NCI-H2227 treated with DMSO at 0.1 percent for 48 hours (cell line): Measurements from ENCODE around the gene KISS1R.

Source experiments
- DNase-seq: peaks from one replicate; lab custom pipeline; 2025; lab: John Stamatoyannopoulos, UW

The KISS1R gene

DNA sequence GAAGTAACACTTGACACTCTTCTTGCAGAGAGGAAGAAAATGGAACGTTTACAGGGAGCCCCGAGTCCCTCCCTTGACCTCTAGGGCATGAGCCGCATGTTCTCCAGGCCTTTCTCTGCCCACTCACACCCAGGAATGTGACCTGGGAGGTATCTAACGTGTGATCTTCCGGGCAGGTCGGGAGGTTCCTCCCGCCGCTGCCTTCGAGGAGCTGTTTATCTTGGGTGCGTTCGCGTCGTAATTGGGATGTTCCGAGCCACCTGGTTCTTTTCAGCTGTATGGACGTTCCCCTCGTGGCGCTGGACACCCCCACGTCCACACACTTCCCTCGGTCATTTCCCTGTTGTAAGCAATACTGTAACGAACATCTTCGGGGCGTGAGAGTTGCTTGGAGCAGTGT, 22.3 kb downstream of the KISS1R start:
- DNase-seq: no peak

DNA sequence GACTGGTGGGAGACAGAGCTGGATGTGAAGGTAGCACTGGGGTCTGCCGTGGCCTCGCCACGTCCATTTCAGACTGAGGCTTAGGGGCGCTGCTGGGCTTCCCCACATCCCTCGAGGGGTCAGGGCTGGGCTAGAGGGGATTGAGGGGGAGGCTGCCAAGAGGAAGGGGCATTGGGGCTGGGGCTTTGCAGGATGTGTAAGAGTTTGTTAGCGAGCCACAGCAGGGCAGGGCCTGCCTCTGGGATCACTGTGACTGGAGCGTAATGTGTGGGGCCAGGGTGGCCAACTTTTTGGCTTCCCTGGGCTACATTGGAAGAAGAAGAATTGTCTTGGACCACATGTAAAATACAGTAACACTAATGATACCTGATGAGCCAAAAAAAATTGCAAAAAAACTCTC, 22.8 kb downstream of the KISS1R start:
- DNase-seq: no peak

DNA sequence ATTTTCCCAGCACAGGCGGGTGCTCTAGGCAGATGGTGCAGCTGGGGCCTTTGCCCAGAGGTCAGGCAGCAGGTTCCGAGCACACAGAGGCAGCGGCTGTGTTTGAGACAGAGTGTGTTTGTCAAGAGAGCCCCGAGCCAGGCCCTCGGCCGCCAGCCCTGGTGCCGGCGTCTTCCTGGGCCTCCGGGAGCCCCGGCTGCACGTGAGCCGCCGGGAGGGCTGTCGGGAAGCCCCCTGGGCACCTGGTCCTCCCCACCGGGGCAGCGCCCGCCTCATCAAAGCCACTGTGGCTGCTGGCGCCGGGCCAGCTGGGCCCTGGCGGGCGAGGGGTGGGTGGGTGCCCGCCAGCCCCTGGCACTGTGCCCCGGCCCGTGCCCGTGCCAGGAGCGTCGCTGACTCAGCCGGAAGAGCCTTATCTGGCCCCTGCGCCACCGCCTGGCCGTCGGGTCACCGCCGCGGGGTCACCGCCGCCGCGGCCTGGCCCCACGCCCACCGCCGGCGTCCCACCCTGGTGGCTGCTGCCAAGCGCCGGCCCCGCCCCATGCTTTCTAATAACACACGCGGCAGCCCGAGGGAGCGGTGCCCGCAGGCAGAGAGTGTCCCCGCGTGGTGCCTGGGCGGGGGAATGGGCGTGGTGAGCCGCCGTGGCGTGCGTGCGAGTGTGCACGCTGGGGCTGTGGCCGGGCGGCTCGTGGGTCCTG, 23.6 kb downstream of the KISS1R start:
- peak; percentile 11 for DNase-seq

DNA sequence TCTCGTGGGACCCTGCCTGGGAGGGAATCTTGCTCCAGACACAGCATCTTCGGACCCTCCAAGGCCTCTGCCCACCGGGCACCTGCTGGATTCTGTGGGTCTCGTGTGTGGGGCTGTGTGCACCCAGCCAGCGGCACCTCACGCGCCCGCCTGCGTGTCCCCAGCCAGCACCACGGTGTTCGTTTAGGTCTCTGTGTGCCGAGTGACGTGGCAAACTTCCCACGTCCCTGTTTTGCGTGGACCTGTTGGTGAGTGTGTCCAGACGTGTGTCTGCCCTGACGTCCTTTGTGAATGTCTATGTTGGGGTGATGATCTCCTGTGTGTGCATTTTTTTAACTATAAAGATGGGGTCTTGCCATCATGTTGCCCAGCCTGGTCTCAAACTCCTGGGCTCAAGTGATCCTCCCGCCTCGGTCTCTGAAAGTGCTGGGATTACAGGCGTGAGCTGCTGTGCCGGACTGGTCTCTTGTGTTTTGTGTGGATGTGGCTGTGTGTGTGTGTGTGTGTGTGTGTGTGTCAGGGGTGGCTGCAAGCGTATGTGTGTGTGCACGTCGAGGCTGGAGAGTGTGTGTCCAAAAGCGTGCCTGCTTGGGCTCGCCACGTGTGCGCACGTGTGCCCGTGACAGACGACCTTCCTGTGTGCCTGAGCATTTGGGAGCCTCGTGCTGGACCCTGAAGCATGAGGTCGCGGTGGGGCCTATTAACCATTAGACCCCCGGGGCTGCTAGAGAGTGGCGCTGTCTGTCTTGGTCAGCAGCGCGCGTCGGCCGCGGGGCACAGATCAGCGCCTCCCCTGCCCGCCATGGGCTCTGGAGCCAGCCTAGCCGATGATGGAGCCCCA, 24.4 kb downstream of the KISS1R start:
- DNase-seq: no peak

GRCh38 chr19:942133-942645, 25.1 kb downstream of the KISS1R start:
- no peak for DNase-seq

GRCh38 chr19:943551-944170, 26.5 kb downstream of the KISS1R start:
- DNase-seq: no peak

DNA sequence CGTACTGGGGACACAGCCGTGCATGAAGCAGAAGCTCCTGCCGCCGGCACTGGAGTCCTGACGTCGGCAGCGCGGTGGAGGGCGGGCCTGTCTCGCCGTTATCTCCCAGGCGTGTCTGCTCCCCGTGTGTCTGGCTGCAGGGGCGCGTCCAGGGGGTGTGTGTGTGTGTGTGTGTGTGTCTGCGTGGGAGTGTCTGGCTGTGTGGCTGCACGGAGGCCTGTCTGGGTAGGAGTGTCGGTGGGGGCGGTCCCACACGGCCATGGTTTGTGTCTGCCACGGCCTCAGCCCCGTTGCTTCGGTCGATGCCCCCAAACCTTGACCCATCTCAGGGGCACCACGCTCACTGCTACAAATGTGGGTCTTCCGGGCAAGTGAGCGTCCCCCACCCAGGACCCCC, 27.0 kb downstream of the KISS1R start:
- peak; percentile 29 for DNase-seq

- DNase-seq: no peak
Observed at GRCh38 chr19:944663-945241, 27.6 kb downstream of the KISS1R start.

GRCh38 chr19:945401-946252, 28.5 kb downstream of the KISS1R start:
- no peak for DNase-seq

- no peak for DNase-seq
Observed at GRCh38 chr19:947090-947706, 30.1 kb downstream of the KISS1R start.

DNA sequence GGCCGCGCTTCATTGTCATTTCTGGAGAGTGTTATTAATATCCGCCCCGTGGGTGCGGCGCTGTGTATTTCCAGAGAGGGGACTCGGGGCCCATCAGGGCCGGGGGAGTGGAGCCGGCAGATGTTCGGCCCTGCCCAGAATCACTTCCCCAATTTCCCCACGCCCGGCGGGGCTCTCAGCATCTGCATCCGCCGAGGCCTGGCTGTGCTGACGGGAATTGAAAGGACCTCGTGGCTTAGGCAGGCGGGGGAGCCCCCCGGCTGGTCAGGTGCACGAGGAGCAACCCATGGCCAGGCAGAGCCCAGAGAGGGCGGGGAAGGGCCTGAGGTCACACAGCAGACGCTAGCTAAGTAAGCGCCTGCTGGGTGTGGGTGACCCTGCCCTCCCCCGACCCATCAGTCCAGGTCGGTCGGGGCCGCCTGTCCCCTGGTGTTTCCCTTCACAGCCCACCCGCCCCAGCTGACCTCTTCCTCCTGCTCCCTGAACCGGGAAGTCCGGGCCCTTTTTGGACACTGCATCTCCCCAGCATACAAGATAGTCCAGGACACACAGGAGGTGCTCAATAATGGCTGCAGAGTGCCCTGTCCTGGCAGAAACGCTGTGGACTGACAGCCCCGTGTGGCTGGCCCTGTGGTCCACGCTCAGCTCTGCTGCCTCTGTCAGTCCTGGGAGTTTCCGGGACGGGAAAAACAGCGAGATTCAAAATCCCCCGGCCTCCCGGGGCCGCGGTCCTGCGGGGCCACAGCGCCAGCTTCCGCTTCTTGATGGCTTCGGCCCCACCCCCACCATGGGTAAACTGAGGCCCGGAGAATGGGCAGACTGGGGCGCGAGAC, 30.8 kb downstream of the KISS1R start:
- no peak for DNase-seq

DNA sequence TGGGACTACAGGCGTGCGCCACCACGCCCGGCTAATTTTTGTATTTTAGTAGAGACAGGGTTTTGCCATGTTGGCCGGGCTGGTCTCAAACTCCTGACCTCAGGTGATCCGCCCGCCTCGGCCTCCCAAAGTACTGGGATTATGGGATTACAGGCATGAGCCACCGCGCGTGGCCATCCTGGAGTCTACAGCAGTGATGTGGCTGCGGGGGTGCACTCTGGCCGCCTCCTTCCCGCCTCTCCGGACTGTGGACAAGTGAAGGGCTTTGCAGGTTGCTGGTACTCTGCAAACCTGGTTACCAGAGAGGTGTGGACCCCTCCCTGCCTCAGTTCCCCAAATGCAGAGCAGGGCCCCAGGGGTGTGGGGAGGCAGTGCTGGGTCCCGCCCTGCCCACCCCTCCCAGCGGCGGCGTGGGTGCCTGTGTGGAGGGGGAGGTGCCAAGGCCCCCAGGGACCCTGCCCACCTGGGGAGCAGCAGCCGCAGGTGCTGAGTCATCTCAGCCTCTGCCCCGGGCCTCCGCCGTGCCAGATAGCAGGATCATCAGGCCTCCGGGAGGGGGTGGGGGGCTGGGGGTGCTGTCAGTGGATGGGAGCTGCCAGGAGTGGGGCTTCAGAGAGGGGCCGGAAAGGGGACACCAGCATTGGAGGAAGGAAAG, 31.8 kb downstream of the KISS1R start:
- DNase-seq: no peak

- DNase-seq: no peak
Observed at GRCh38 chr19:950352-951066, 33.4 kb downstream of the KISS1R start.

- no peak for DNase-seq
Observed at GRCh38 chr19:952049-952679, 35.0 kb downstream of the KISS1R start.

GRCh38 chr19:952680-953444, 35.7 kb downstream of the KISS1R start:
- DNase-seq: no peak

DNA sequence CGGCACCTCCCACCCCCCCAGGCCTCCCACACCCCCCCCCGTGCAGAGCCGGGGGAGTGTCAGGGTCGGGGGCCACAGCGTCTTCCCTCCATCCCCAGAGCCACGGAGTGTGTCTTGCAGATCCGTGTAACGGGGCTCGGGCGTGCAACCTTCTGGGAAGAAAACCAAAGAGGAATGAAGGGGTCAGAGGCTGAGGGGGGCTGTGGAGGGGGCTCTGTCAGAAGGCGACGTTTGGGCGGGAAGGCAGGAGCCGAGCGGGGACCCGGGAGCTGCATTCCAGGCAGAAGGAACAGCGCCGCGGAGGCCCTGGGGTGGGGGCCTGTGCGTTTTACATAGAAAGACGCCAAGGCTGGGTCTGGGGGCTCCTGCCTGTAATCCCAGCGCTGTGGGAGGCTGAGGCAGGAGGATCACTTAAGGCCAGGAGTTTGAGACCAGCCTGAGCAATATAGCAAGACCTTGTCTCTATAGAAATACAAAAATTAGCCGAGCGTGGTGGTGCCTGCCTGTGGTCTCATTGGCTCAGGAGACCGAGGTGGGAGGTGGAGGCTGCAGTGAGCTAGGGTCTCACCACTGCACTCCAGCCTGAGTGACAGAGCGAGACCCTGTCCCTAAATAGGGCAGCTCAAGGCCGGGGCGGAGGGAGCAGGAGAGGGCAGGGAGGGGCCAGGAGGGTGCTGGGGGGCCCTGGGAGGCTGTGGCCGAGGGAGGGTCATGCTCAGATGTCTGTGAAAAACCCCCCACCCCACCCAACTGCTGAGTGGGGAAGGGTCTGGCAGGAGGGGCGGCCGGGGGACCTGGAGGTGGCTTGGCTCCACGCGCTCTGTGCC, 36.5 kb downstream of the KISS1R start:
- no peak for DNase-seq

- no peak for DNase-seq
Observed at GRCh38 chr19:954272-954671, 37.1 kb downstream of the KISS1R start.
